Inferior parietal cortex (tissue), 1 donor: ENCODE data around the gene PLCB1.
"Not testable (repeated sequence)": the region's sequence is repeated elsewhere in the genome, so short reads cannot be mapped to it uniquely, and the experiment has no call there.

Source experiments
- DNase-seq: peaks from one replicate; pipeline ENCODE4 v3.0.0-alpha.2; 2016; ENCODE audit errors: extremely low spot score

The PLCB1 gene

GRCh38 chr20:8367689-8368088 is 235.6 kb downstream of the PLCB1 start:
- no peak for DNase-seq

- DNase-seq = no peak
These were observed 236.6 kb downstream of the PLCB1 start for GRCh38 chr20:8368670-8369069.

- DNase-seq = no peak
These were observed 237.2 kb downstream of the PLCB1 start for GRCh38 chr20:8369311-8369710.

- DNase-seq = no peak
These were observed 238.7 kb downstream of the PLCB1 start for GRCh38 chr20:8370774-8371173.

- no peak for DNase-seq
These were observed 240.8 kb downstream of the PLCB1 start for GRCh38 chr20:8372824-8373380.

GRCh38 chr20:8373579-8373978 is 241.5 kb downstream of the PLCB1 start:
- DNase-seq = no peak

- no peak for DNase-seq
These were observed 243.8 kb downstream of the PLCB1 start for GRCh38 chr20:8375898-8376297.

GRCh38 chr20:8376940-8377339 is 244.9 kb downstream of the PLCB1 start:
- no peak for DNase-seq

- DNase-seq = not testable (repeated sequence)
These were observed 247.1 kb downstream of the PLCB1 start for GRCh38 chr20:8379125-8379524.

- DNase-seq = no peak
These were observed 253.2 kb downstream of the PLCB1 start for GRCh38 chr20:8385247-8385646.

GRCh38 chr20:8386991-8387390 is 254.9 kb downstream of the PLCB1 start:
- no peak for DNase-seq

GRCh38 chr20:8388141-8388540 is 256.1 kb downstream of the PLCB1 start:
- DNase-seq = peak; percentile 47

- DNase-seq = no peak
These were observed 256.6 kb downstream of the PLCB1 start for GRCh38 chr20:8388707-8389106.

GRCh38 chr20:8389381-8390036 is 257.4 kb downstream of the PLCB1 start:
- peak; percentile 86 for DNase-seq

- no peak for DNase-seq
These were observed 258.0 kb downstream of the PLCB1 start for GRCh38 chr20:8390037-8390433.

- DNase-seq = no peak
These were observed 258.4 kb downstream of the PLCB1 start for GRCh38 chr20:8390500-8390899.

GRCh38 chr20:8393381-8393780 is 261.3 kb downstream of the PLCB1 start:
- no peak for DNase-seq

- no peak for DNase-seq
These were observed 262.4 kb downstream of the PLCB1 start for GRCh38 chr20:8394308-8394945.

GRCh38 chr20:8395956-8396355 is 263.9 kb downstream of the PLCB1 start:
- no peak for DNase-seq

GRCh38 chr20:8398263-8399051 is 266.4 kb downstream of the PLCB1 start:
- DNase-seq = no peak

- no peak for DNase-seq
These were observed 267.9 kb downstream of the PLCB1 start for GRCh38 chr20:8399947-8400346.

- no peak for DNase-seq
These were observed 268.4 kb downstream of the PLCB1 start for GRCh38 chr20:8400486-8400885.

GRCh38 chr20:8401556-8401955 is 269.5 kb downstream of the PLCB1 start:
- DNase-seq = no peak
